ENCODE results near the gene IGSF9B.

GRCh38 chr11:133971881-133972280 lies 15.1 kb upstream of the IGSF9B start:
- TF ChIP-seq CTCF (conservative IDR thresholded peaks at IDR 0.05; ENCODE audit: low read length) = no peak
- TF ChIP-seq EZH2phosphoT487 (IDR thresholded peaks at IDR 0.05; ENCODE audit: borderline replicate concordance, low read depth, low read length) = no peak
